Adrenal gland (tissue), 12 donors: ENCODE results near the gene IL10RB. TPM values are rescaled to one million over a fixed set of nuclear protein-coding genes. Genes with fewer than 3 reads are reported as not detected.

ENCODE experiments used
- DNase-seq, 7 donors: peaks; one replicate each; pipeline ENCODE4 v3.0.0-alpha.2; 2019 to 2020
- H3K27ac ChIP-seq, 5 donors: fragments of 200-600 bp; sonication (generic) in 4 of 5; 1 replicate in 3 of 5; 2 replicates in 2 of 5; pipeline versions ENCODE4 v1.5.1 to v1.8.0; 2016 to 2020; ENCODE audit warnings: mild to moderate bottlenecking in 1 of 5
- H3K27me3 ChIP-seq: fragments of 200-600 bp; 2 replicates; pipeline ENCODE4 v1.8.0; 2021
- H3K36me3 ChIP-seq, 2 donors: fragments of 200-600 bp; replicated peaks in 1 of 2; 1 replicate in 1 of 2; 2 replicates in 1 of 2; pipeline versions ENCODE4 v1.5.1 to v1.8.0; 2018 to 2022
- H3K4me1 ChIP-seq, 2 donors: fragments of 200-600 bp; replicated peaks in 1 of 2; 1 replicate in 1 of 2; 2 replicates in 1 of 2; pipeline versions ENCODE4 v1.5.1 to v1.8.0; 2018 to 2021
- H3K4me3 ChIP-seq, 4 donors: fragments of 200-600 bp; sonication (generic) in 3 of 4; one replicate each; pipeline ENCODE4 v1.5.1; 2016 to 2018
- H3K9me3 ChIP-seq, 3 donors: fragments of 200-600 bp; sonication (generic) in 1 of 3; replicated peaks in 1 of 3; 1 replicate in 2 of 3; 2 replicates in 1 of 3; pipeline versions ENCODE4 v1.5.1 to v1.8.0; 2016 to 2021
- CTCF ChIP-seq, 6 experiments: fragments of 450-650 bp in 4 of 6; fragments of 200-600 bp in 2 of 6; sonication (generic) in 1 of 6; IDR thresholded peaks; 1 replicate in 5 of 6; 2 replicates in 1 of 6; pipeline versions ENCODE4 v1.5.1 to v1.8.0; 2016 to 2021; ENCODE audit warnings: antibody characterized with exemption in 6 of 6, mild to moderate bottlenecking in 2 of 6, moderate library complexity in 1 of 6
- POLR2A ChIP-seq, 2 donors: fragments of 450-650 bp; IDR thresholded peaks; one replicate each; pipeline ENCODE4 v1.6.1; 2017; ENCODE audit warnings: antibody characterized with exemption in 2 of 2, mild to moderate bottlenecking in 2 of 2, moderate library complexity in 1 of 2
- WGBS, 4 donors: extraction: QIAGEN DNeasy Blood & Tissue Kit in 2 of 4; methylation state at CpG; one replicate each; pipeline versions ENCODE4 v1.1.5 to v1.1.7; 2013 to 2017; 5-methylcytosine and 5-hydroxymethylcytosine counted together
- intact Hi-C, 2 donors: fragments of 100-400 bp; cut with DNase I; formaldehyde crosslinking; loops; one replicate each; pipeline versions ENCODE4 v1.14.1 to v1.15.0; 2022 to 2023
- polyA plus RNA-seq, 3 donors: library from polyadenylated mRNA; stranded (reverse); fragments of 200-250 nt in 2 of 3; fragments of 350-450 nt in 1 of 3; fragmentation: Illumina TruSeq in 1 of 3; extraction: RNeasy Lipid Tissue Mini Kit (QIAGEN cat#74804) in 1 of 3; gene quantifications; one replicate each; pipeline ENCODE4 v1.2.3, GENCODE V29; 2013 to 2014
- total RNA-seq, 9 donors: library from RNA; depleted of rRNA in 4 of 9; stranded (reverse); fragments of >200 nt in 4 of 9; fragments of 120-200 nt in 1 of 9; fragmentation: NEBNext Ultra II Directional in 1 of 9; extraction: Animal tissue kit (Norgen Biotek cat#: 25700) in 1 of 9; gene quantifications; one replicate each; pipeline versions ENCODE4 v1.1.0 to v1.2.4, GENCODE V29; 2013 to 2023
- donor health status: healthy with polysubstance abuse.
- donor health status: Bipolar disorder and iron deficiency.
- donor health status: DM: yes; HTN: yes; CAD: no.
- donor health status: DM: no; HTN: no; CAD: no.
- donor health status: DM: no; HTN: no; CAD: no.
- donor health status: DM: yes; HTN: yes; CAD: no.

Gene IL10RB
- total and polyA plus RNA-seq, 12 donors, result 14.7 to 55.0 (median 26.9) TPM

DNA sequence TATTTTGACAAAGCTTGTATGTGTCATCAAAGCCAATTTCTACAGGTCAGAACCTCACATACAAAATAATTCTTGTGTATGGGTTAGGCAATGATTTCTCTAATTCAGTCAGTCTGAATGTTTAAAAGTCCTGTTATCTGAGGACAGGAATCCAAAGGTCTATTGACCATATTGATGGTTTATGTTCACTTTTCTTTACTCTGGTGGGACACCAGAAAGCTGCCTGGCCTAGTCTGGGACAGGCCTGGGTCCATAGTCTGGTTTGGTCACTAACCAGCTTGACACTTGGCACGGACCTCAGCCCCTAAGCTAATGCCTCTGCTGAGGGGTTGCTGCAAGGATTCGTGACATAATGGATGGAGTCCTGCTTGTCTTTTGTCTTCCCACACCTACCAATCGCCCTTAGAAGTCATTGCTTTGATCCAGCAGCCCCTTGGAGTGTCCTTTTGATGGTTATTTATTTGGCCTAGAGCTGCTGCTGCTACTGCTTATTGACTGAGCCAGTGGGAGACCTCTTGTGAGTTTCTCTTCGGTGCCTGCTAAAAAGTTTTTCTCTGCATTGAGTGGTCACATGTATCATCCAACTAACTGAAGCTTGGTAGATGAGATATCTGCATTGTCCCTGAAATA lies 20.8 kb upstream of the IL10RB start:
- no peak for DNase-seq
- H3K4me3 ChIP-seq, result no peak overlapping the region
- 82 to 95% (median 91%) methylated on average over 4 of the region's 4 CpGs for WGBS, 4 donors
- H3K27me3 ChIP-seq, result no peaks in the 10 kb centered on the region
- peaks cover 0 to 6% of the 10 kb centered on the region in 2 donors for H3K4me1 ChIP-seq
- H3K36me3 ChIP-seq, result peaks cover 0 to 53% of the 10 kb centered on the region in 2 donors
- intact Hi-C loops, result no loop called here
- no peak overlapping the region for H3K27ac ChIP-seq
- no peaks in the 10 kb centered on the region for H3K9me3 ChIP-seq
- TF ChIP-seq POLR2A (IDR thresholded peaks at IDR 0.05) (no peak), CTCF (IDR thresholded peaks at IDR 0.05) (no peak)

DNA sequence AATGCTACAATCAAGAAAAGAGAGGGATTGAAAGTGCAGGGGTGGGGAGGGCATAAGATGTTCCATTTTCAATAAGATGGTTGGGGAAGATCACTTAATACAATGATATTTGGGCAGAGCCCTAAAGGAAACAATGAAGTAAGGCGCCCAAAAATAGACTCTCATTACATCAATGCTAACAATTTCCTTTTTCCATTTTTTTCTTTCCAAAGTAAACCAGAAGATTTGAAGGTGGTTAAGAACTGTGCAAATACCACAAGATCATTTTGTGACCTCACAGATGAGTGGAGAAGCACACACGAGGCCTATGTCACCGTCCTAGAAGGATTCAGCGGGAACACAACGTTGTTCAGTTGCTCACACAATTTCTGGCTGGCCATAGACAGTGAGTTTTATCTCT lies 19.7 kb upstream of the IL10RB start:
- Histone ChIP-seq H3K27me3 (no peaks in the 10 kb centered on the region), H3K36me3 (peaks cover 0 to 60% of the 10 kb centered on the region in 2 donors), H3K4me3 (no peak overlapping the region), H3K27ac (no peak overlapping the region), H3K4me1 (peaks cover 0 to 6% of the 10 kb centered on the region in 2 donors), H3K9me3 (no peaks in the 10 kb centered on the region)
- no peak for DNase-seq
- 85 to 94% (median 92%) methylated on average over 5 of the region's 5 CpGs for WGBS, 4 donors
- TF ChIP-seq POLR2A (IDR thresholded peaks at IDR 0.05) (no peak), CTCF (IDR thresholded peaks at IDR 0.05) (no peak)
- intact Hi-C loops, result no loop called here

- Histone ChIP-seq H3K4me1 (peaks cover 0 to 6% of the 10 kb centered on the region in 2 donors), H3K9me3 (no peaks in the 10 kb centered on the region), H3K4me3 (no peak overlapping the region), H3K27me3 (no peaks in the 10 kb centered on the region), H3K36me3 (peaks cover 0 to 65% of the 10 kb centered on the region in 2 donors), H3K27ac (no peak overlapping the region)
- no peak for DNase-seq
- intact Hi-C loops, result no loop called here
- TF ChIP-seq CTCF (IDR thresholded peaks at IDR 0.05) (no peak), POLR2A (IDR thresholded peaks at IDR 0.05) (no peak)
- WGBS, 4 donors, result 95 to 99% (median 96%) methylated on average over 7 of the region's 7 CpGs
These were observed 19.2 kb upstream of the IL10RB start for GRCh38 chr21:33246963-33247362.

GRCh38 chr21:33247599-33247998 lies 18.6 kb upstream of the IL10RB start:
- TF ChIP-seq POLR2A (IDR thresholded peaks at IDR 0.05) (no peak), CTCF (IDR thresholded peaks at IDR 0.05) (no peak)
- Histone ChIP-seq H3K9me3 (no peaks in the 10 kb centered on the region), H3K4me3 (no peak overlapping the region), H3K36me3 (peaks cover 0 to 67% of the 10 kb centered on the region in 2 donors), H3K4me1 (peaks cover 0 to 6% of the 10 kb centered on the region in 2 donors), H3K27me3 (no peaks in the 10 kb centered on the region), H3K27ac (no peak overlapping the region)
- 63 to 82% (median 74%) methylated on average over 6 of the region's 6 CpGs for WGBS, 4 donors
- intact Hi-C loops, result no loop called here
- DNase-seq, result no peak
